GM13976 (cell line): ENCODE results near the gene EPHB2.
"Not testable (repeated sequence)": the region's sequence is repeated elsewhere in the genome, so short reads cannot be mapped to it uniquely, and the experiment has no call there.

ENCODE experiments used
- DNase-seq: peaks from one replicate; pipeline ENCODE4 v3.0.0; 2012; ENCODE audit warnings: low spot score
- CTCF ChIP-seq: IDR thresholded peaks from 2 replicates; pipeline ENCODE4 v1.5.1; 2012; ENCODE audit warnings: borderline replicate concordance, mild to moderate bottlenecking; ENCODE audit not compliant: insufficient read depth; ENCODE audit errors: extremely low read depth, missing control alignments, control extremely low read depth
- in situ Hi-C: fragments of 300-500 bp; cut with MboI; formaldehyde crosslinking; loops from one replicate; pipeline ENCODE4 v1.12.0; 2022; ENCODE audit warnings: low sequenced_read_pairs, mixed read lengths, inconsistent platforms; ENCODE audit not compliant: unreplicated experiment

Gene EPHB2

GRCh38 chr1:22841142-22841541 lies 130.5 kb downstream of the EPHB2 start:
- in situ Hi-C loops = no loop called here
- no peak for TF ChIP-seq CTCF
- no peak for DNase-seq

- DNase-seq = no peak
- in situ Hi-C loops = no loop called here
- TF ChIP-seq CTCF = no peak
These were observed 131.2 kb downstream of the EPHB2 start for GRCh38 chr1:22841860-22842281.

- DNase-seq, in situ Hi-C loops: not testable (repeated sequence)
These were observed 133.0 kb downstream of the EPHB2 start for GRCh38 chr1:22843441-22844183.

GRCh38 chr1:22844621-22845020 lies 134.0 kb downstream of the EPHB2 start:
- DNase-seq = no peak
- in situ Hi-C loops = no loop called here
- TF ChIP-seq CTCF = no peak

GRCh38 chr1:22845398-22845935 lies 134.8 kb downstream of the EPHB2 start:
- TF ChIP-seq CTCF = no peak
- in situ Hi-C loops = no loop called here
- no peak for DNase-seq

GRCh38 chr1:22846458-22846857 lies 135.8 kb downstream of the EPHB2 start:
- in situ Hi-C loops = no loop called here

More at GRCh38 chr1:22846458-22846857, 135.8 kb downstream of the EPHB2 start:
- no peak for TF ChIP-seq CTCF
- DNase-seq = no peak
